ENCODE measurements around the gene DAB2IP.

GRCh38 chr9:121764371-121764730, 112.9 kb downstream of the DAB2IP start:
- TF ChIP-seq CTCF (IDR thresholded peaks at IDR 0.05 in 2 of 3, conservative IDR thresholded peaks at IDR 0.05 in 1 of 3; ENCODE audit: borderline replicate concordance in 1 of 3, insufficient read depth in 1 of 3, low read depth in 2 of 3, low read length in 2 of 3) (no peak), POLR2A (IDR thresholded peaks at IDR 0.05; ENCODE audit: borderline replicate concordance, extremely low read depth, insufficient read depth, insufficient read length) (no peak), JUND (IDR thresholded peaks at IDR 0.05) (no peak), CEBPB (IDR thresholded peaks at IDR 0.05; ENCODE audit: low read depth) (no peak)

Data from HCT116 (cell line).